Stomach (tissue), 9 donors: ENCODE results near the gene RHBDL3. TPM values are rescaled to one million over a fixed set of nuclear protein-coding genes. Genes with fewer than 3 reads are reported as not detected.

Experiments
- DNase-seq, 2 donors: peaks; one replicate each; pipeline versions ENCODE4 v3.0.0 to v3.0.0-alpha.2; 2013 to 2019
- H3K27ac ChIP-seq, 5 donors: fragments of 200-600 bp in 4 of 5; sonication (generic) in 4 of 5; one replicate each; pipeline ENCODE4 v1.5.1; 2013 to 2019; ENCODE audit warnings: mild to moderate bottlenecking in 1 of 5, moderate library complexity in 1 of 5
- H3K27me3 ChIP-seq, 3 donors: fragments of 200-600 bp; sonication (generic); one replicate each; pipeline ENCODE4 v1.5.1; 2017 to 2019; ENCODE audit warnings: mixed run types in 1 of 3
- H3K36me3 ChIP-seq, 4 donors: fragments of 200-600 bp; sonication (generic); 1 replicate in 3 of 4; 2 replicates in 1 of 4; pipeline ENCODE4 v1.5.1; 2016 to 2019
- H3K4me1 ChIP-seq, 4 donors: fragments of 200-600 bp; sonication (generic); one replicate each; pipeline ENCODE4 v1.5.1; 2016 to 2019
- H3K4me3 ChIP-seq, 4 donors: fragments of 200-600 bp; sonication (generic) in 3 of 4; one replicate each; pipeline ENCODE4 v1.5.1; 2016 to 2019; ENCODE audit warnings: mild to moderate bottlenecking in 1 of 4
- H3K9me3 ChIP-seq, 4 donors: fragments of 200-600 bp; sonication (generic); one replicate each; pipeline ENCODE4 v1.5.1; 2016 to 2019
- CTCF ChIP-seq, 7 experiments: fragments of 450-650 bp in 4 of 7; fragments of 200-600 bp in 3 of 7; sonication (generic) in 3 of 7; IDR thresholded peaks; one replicate each; pipeline ENCODE4 v1.5.1; 2016 to 2019; ENCODE audit warnings: antibody characterized with exemption in 7 of 7, control low read depth in 2 of 7, mild to moderate bottlenecking in 1 of 7
- EP300 ChIP-seq: sonication (generic); formaldehyde crosslinking; IDR thresholded peaks from one replicate; pipeline ENCODE4 v1.6.1; 2017; ENCODE audit warnings: antibody characterized with exemption
- POLR2A ChIP-seq, 4 donors: fragments of 450-650 bp; IDR thresholded peaks; one replicate each; pipeline ENCODE4 v1.6.1; 2016; ENCODE audit warnings: antibody characterized with exemption in 4 of 4, control low read depth in 2 of 4, mild to moderate bottlenecking in 1 of 4, moderate library complexity in 1 of 4
- POLR2AphosphoS5 ChIP-seq, 3 donors: sonication (generic); formaldehyde crosslinking; IDR thresholded peaks; one replicate each; pipeline ENCODE4 v1.6.1; 2016; ENCODE audit warnings: antibody characterized with exemption in 3 of 3
- WGBS, 5 donors: extraction: QIAGEN DNeasy Blood & Tissue Kit in 3 of 5; methylation state at CpG; one replicate each; pipeline versions ENCODE4 v1.1.5 to v1.1.7; 2013 to 2018; 5-methylcytosine and 5-hydroxymethylcytosine counted together
- intact Hi-C: fragments of 100-400 bp; cut with DNase I; formaldehyde crosslinking; loops from one replicate; pipeline ENCODE4 v1.15.1; 2023; ENCODE audit warnings: low total_unique reads
- polyA plus RNA-seq, 3 donors: library from polyadenylated mRNA; stranded (reverse); fragments of 200-250 nt; gene quantifications; one replicate each; pipeline ENCODE4 v1.2.3, GENCODE V29; 2013
- small RNA-seq, 4 donors: library from RNA; depleted of rRNA; stranded (forward); fragments of <200 nt; gene quantifications; one replicate each; pipeline ENCODE3, GENCODE V24; 2016
- total RNA-seq, 5 donors: library from RNA; depleted of rRNA; stranded (reverse); fragments of >200 nt; gene quantifications; one replicate each; pipeline versions ENCODE4 v1.1.0 to v1.2.3, GENCODE V29; 2014 to 2016
- donor health status: healthy with polysubstance abuse.
- donor health status: Bipolar disorder and iron deficiency.
- donor health status: healthy.

RHBDL3 gene
- total and polyA plus RNA-seq, 8 donors, result 0.31 to 15.2 (median 1.8) TPM; not detected in 2

- no peaks in the 10 kb centered on the region for H3K27me3 ChIP-seq
- peaks cover 0 to 47% (median 26%) of the 10 kb centered on the region in 4 donors for H3K4me1 ChIP-seq
- no peak overlapping the region for H3K4me3 ChIP-seq
- WGBS, 5 donors, result 89 to 96% (median 94%) methylated on average over 1 of the region's 1 CpG
- H3K27ac ChIP-seq, result no peak overlapping the region
- no peak for DNase-seq
- peaks cover 80 to 100% (median 100%) of the 10 kb centered on the region in 4 donors for H3K36me3 ChIP-seq
- intact Hi-C loops, result no loop called here
- no peaks in the 10 kb centered on the region for H3K9me3 ChIP-seq
- TF ChIP-seq CTCF (IDR thresholded peaks at IDR 0.05) (no peak), POLR2A (IDR thresholded peaks at IDR 0.05) (no peak), POLR2AphosphoS5 (IDR thresholded peaks at IDR 0.05) (no peak), EP300 (no peak)
Measured at GRCh38 chr17:32361270-32361669, 95.6 kb downstream of the RHBDL3 start.

GRCh38 chr17:32370426-32370825 lies 104.8 kb downstream of the RHBDL3 start:
- Histone ChIP-seq H3K27ac (no peak overlapping the region), H3K4me3 (no peak overlapping the region), H3K9me3 (no peaks in the 10 kb centered on the region), H3K27me3 (no peaks in the 10 kb centered on the region), H3K36me3 (peaks cover 67 to 100% (median 100%) of the 10 kb centered on the region in 4 donors), H3K4me1 (peaks cover 0 to 37% (median 8%) of the 10 kb centered on the region in 4 donors)
- 37 to 69% (median 58%) methylated on average over 1 of the region's 1 CpG for WGBS, 5 donors
- intact Hi-C loops, result no loop called here
- no peak for TF ChIP-seq POLR2A (IDR thresholded peaks at IDR 0.05)
- TF ChIP-seq POLR2AphosphoS5 (IDR thresholded peaks at IDR 0.05), result no peak
- no peak for TF ChIP-seq CTCF (IDR thresholded peaks at IDR 0.05)
- TF ChIP-seq EP300, result no peak
- DNase-seq, result no peak

Small RNA genes lying within 50 kb of the gene (small RNA-seq; reads per million reads assigned to genes)
- gene UBL5P2, result 0 to 0.61 (median 0) reads per million in 4 donors

Other genes starting within 250 kb of the RHBDL3 start
- gene RHOT1, start 123.3 kb upstream of the RHBDL3 start, total RNA-seq, result 100 to 1,000 TPM in 1 of 5 donors, 10 to 100 TPM in 3, 1 to 10 TPM in 1; 7.0 to 219 (median 80.0) TPM
- 10 to 100 TPM; 28.0 to 41.5 (median 32.5) TPM for gene RHOT1, start 123.3 kb upstream of the RHBDL3 start, polyA plus RNA-seq
- gene C17orf75, start 76.3 kb downstream of the RHBDL3 start, total RNA-seq, result 10 to 100 TPM in 4 of 5 donors, 1 to 10 TPM in 1; 7.5 to 48.0 (median 26.8) TPM
- 10 to 100 TPM; 11.0 to 14.1 (median 11.2) TPM for gene C17orf75, start 76.3 kb downstream of the RHBDL3 start, polyA plus RNA-seq
- 100 to 1,000 TPM; 104 to 800 (median 220) TPM for gene ZNF207, start 84.3 kb downstream of the RHBDL3 start, total RNA-seq
- 10 to 100 TPM; 46.8 to 72.2 (median 47.7) TPM for gene ZNF207, start 84.3 kb downstream of the RHBDL3 start, polyA plus RNA-seq
- 100 to 1,000 TPM in 1 of 5 donors, 10 to 100 TPM in 4; 21.0 to 131 (median 36.5) TPM for gene PSMD11, start 178.7 kb downstream of the RHBDL3 start, total RNA-seq
- gene PSMD11, start 178.7 kb downstream of the RHBDL3 start, polyA plus RNA-seq, result 10 to 100 TPM; 29.6 to 30.4 (median 30.1) TPM
- gene CDK5R1, start 221.2 kb downstream of the RHBDL3 start, total RNA-seq, result 1 to 10 TPM in 3 of 5 donors, under 1 TPM in 1, not detected in 1; 0.45 to 2.6 (median 1.9) TPM
- 1 to 10 TPM in 1 of 3 donors, under 1 TPM in 1, not detected in 1; 0.37 to 1.9 TPM for gene CDK5R1, start 221.2 kb downstream of the RHBDL3 start, polyA plus RNA-seq